ENCODE results near the gene OCEL1.
"Not testable (repeated sequence)": the region's sequence is repeated elsewhere in the genome, so short reads cannot be mapped to it uniquely, and the experiment has no call there.

The OCEL1 gene

DNA sequence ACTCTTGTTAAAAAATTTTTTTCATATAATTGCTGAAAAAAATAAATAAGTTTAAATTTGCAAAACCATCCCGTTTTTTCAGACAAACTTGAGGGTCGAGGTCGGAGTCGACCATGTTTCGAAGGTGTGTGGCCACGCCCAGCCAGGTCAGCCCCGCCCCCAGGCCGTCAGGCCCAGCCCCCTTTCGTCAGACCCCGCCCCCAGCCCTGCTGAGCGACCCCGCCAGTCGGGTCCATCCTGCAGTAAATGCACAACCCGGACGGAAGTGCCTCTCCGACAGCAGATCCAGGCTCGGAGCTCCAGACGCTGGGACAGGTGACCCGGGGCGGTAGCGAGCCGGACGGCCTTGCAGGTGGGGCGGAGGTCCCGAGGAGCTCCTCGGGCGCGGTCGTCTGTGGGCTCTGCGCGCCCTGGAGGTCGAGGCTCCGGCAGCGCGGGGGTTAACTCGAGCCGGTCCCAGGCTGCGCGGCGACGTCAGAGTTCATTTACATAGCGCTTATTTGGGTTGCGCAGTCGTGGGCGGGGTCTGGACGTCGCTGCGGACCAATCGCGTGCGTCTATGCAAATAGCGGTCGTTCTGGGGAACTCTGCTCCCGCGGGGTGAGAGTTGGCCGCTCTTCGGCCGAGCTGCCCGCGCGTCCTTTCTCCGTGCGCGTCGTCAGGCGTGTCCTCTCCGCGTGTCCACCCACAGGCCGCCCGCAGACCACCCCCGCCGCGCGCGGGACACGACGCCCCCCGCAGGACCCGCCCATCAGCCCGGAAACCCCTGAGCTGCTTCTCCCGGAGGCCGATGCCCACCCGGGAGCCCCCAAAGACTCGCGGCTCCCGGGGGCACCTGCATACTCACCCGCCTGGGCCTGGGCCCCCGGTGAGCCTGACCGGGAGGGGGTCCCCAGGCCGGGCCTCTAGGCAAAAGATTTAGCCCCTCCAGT is at the start of gene OCEL1:
TSS of gene OCEL1 (plus strand) at position 225 of the 932 bp plus-strand sequence. CDS start at position 247, 22 bp downstream.
- peak; percentile 98 for DNase-seq

DNA sequence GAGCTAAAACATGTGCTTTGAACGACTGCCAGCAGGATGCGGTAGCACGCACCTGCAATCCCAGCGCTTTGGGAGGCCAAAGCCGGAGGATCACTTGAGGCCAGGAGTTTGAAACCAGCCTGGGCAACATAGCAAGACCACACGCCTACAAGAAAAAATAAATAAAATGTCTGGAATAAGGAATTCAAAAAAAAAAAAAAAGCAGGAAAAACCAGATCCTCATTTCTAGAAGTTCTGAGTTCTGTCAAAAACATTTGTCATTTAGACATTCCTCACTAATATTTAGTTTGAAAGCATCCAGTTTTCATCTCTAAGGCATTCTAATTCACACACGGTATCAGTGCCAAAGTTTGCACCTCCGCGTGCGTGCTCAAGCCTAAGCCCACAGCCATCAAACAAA is 47.7 kb upstream of the OCEL1 start:
- DNase-seq = no peak

- no peak for DNase-seq
Measured at GRCh38 chr19:17180997-17181702, 44.9 kb upstream of the OCEL1 start.

DNA sequence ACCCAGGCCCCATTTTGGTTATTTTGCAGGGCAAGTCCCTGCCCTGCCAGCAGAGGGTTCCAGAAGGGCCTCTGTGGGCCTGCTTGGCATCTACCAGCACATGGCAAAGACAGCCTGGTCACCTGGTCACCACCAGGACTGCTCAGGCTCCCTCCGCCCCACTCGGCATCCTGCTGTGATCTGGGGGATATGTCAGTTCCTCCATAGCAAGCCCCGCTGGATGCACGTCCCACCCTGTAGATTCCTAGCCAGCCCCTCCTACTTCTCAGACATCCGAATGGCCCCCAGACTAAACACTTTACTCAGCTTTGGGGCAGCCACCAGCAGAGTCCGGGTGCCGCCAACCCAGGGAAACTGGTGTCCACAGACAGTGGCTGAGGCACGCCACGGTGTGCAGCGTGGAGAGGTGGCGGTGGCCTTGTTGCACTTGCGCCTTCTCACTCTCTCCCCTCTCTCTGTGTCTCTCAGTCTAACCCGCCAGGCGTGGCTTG is 42.7 kb upstream of the OCEL1 start:
- no peak for DNase-seq

- no peak for DNase-seq
Measured at GRCh38 chr19:17183858-17184321, 42.1 kb upstream of the OCEL1 start.

GRCh38 chr19:17184371-17184841 is 41.6 kb upstream of the OCEL1 start:
- DNase-seq = no peak

DNA sequence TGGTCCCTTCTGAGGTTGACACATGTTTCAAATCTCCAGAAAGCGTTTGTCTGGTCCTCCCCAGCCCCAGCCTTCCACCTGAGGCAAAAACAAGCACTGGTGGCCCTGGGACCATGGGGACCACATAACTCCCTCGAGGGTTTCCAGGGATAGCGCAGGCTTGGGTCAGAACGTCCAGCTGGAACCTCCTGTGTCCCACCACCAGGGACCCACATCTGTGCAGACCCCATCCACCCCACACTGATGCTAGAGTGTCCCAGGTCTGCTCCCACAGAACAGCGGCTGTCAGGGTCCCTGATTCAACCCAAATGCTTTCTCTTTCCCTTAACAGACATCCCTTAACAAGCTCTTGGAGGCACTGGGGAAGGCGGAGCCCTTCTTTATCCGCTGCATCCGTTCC is 40.4 kb upstream of the OCEL1 start:
- DNase-seq = no peak

- DNase-seq = not testable (repeated sequence)
Measured at GRCh38 chr19:17191736-17192135, 34.3 kb upstream of the OCEL1 start.

DNA sequence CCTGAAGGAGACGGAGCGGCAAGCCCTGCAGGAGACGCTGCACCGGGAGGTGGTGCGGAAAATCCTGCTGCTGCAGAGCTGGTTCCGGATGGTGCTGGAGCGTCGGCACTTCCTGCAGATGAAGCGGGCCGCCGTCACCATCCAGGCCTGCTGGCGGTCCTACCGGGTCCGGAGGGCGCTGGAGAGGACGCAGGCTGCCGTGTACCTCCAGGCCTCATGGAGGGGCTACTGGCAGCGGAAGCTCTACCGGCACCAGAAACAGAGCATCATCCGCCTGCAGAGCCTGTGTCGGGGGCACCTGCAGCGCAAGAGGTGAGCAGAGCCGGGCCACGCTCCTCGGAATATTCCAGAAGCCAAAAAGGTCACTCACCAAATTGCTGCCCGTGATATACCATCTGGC is 33.3 kb upstream of the OCEL1 start:
- no peak for DNase-seq

GRCh38 chr19:17194608-17195007 is 31.4 kb upstream of the OCEL1 start:
- no peak for DNase-seq

DNA sequence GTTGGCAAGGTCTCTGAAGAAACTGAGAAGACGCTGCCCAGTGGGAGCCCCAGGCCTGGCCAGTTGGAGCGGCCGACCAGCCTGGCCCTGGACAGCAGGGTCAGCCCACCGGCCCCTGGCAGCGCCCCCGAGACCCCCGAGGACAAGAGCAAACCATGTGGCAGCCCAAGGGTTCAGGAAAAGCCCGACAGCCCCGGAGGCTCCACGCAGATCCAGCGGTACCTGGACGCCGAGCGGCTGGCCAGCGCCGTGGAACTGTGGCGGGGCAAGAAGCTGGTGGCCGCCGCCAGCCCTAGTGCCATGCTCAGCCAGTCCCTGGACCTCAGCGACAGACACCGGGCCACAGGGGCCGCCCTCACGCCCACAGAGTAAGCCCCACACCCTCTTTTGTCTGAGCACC is 30.9 kb upstream of the OCEL1 start:
- DNase-seq = no peak

DNA sequence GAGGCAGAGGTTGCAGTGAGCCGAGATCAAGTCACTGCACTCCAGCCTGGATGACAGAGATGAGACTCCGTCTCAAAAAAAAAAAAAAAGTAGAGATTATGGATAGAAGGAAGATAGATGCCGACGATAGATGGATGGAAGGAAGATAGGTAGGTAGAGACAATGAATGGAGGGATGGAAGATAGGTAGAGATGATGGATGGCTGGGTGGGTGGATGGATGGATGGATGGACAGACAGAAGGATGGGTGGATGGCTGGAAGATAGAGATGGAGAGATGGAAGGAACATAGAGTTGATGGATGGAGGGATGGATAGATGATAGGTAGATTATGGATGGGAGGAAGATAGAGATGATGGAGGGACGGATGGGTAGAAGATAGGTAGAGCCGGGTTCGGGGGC is 29.4 kb upstream of the OCEL1 start:
- no peak for DNase-seq

DNA sequence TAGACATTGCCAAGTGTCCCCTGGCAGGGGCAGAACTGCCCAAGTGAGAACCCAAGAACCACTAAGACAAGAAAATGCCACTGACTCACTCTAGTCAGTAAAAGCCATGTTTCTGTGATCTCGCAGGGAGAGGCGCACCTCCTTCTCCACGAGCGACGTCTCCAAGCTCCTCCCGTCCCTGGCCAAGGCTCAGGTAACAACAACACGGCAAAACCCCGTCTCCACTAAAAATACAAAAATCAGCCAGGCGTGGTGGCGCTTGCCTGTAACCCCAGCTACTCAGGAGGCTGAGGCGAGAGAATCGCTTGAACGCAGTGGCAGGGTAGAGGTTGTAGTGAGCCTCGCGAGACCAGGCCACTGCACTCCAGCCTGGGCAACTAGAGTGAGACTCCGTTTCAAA is 28.4 kb upstream of the OCEL1 start:
- DNase-seq = no peak

DNA sequence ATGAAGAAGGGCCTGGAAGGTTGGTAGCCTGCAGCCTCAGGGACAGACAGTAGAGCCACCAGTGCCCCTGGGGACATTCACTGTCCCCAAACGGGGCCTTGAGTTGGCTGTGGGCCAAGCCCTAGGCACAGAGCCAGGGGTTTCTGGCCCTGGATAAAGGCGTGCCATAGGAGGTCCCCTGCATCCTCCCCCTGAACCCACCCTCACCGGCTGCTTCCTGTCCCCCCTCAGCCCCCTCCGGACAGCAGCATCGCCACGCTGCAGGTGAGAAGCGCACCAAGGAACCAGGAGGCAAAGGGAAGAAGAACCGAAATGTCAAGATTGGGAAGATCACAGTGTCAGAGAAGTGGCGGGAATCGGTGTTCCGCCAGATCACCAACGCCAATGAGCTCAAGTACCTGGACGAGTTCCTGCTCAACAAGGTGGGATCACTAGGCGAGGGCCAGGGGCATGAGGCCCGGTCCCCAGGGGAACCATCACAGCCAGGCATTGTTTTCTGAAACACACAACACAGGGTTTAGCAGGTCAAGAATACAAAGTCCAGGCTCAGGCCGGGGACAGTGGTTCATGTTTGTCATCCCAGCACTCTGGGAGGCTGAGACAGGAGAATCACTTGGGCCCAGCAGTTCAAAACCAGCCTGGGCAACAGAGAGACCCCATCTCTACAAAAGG is 25.5 kb upstream of the OCEL1 start:
- DNase-seq = no peak

DNA sequence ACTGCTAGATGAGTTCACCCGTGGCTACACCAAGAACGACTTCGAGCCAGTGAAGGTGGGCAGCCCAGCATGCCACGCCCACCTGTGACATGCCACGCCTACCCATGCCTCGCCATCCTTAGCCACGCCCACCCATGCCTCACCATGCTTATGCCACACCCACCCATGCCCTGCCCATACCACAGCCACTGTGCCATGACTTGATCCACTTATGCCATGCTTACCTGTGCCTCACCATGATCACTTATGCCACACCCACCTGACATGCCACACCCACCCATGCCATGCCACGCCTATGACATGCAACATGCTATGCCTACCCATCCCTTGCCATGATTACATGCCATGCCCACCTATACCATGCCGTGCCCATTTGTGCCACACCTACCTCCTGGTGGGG is 23.8 kb upstream of the OCEL1 start:
- no peak for DNase-seq

DNA sequence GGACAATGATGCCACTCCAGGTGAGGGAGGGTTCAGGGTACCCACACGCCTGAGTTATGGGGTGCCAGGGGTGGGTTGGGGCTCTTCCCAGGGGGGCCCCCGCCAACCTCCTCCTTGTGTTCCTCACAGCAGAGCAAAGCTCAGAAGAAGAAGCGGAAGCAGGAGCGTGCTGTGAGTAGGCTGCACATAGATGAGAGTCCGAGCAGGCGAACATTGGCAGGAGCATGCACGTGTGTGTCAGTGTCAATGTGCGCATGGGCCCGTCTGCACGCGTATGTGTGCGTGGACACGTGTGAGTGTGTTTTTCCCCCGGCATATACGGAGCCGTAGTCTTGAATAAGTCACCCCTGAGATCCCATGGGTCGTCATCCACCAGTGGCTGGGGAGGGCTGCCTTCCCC is 23.3 kb upstream of the OCEL1 start:
- no peak for DNase-seq

- peak; percentile 73 for DNase-seq
Measured at GRCh38 chr19:17205237-17206140, 20.5 kb upstream of the OCEL1 start.

GRCh38 chr19:17206736-17207581 is 19.1 kb upstream of the OCEL1 start:
- DNase-seq = no peak

GRCh38 chr19:17209126-17210036 is 16.6 kb upstream of the OCEL1 start:
- DNase-seq = no peak

DNA sequence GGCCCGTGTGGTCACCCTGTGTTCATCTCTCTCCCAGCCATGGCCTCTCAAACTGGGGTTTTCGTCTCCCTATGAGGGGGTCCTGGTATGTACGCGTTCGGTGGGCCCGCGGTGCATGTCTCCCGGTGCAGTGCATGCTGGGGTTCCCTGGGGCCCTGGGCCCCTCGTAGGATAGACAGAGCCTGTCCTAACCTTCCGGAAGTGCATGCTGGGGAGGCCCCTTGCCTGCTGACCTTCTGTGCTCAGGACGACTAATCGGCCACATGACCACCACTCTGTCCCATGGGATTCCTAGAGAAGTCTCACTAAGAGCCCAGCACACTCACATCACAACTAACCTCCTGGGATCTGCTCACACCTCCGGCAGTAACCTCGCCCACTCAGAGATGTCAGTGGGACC is 15.7 kb upstream of the OCEL1 start:
- no peak for DNase-seq
